GM20000 (cell line): ENCODE measurements around the gene ATP2A1.
"Not testable (repeated sequence)": the region's sequence is repeated elsewhere in the genome, so short reads cannot be mapped to it uniquely, and the experiment has no call there.

ENCODE experiments used
- DNase-seq: peaks from one replicate; pipeline ENCODE4 v3.0.0; 2012; ENCODE audit warnings: low spot score
- CTCF ChIP-seq: IDR thresholded peaks from 2 replicates; pipeline ENCODE4 v1.5.1; 2012; ENCODE audit warnings: mild to moderate bottlenecking, control low read depth; ENCODE audit errors: extremely low read depth, missing control alignments

Gene ATP2A1

DNA sequence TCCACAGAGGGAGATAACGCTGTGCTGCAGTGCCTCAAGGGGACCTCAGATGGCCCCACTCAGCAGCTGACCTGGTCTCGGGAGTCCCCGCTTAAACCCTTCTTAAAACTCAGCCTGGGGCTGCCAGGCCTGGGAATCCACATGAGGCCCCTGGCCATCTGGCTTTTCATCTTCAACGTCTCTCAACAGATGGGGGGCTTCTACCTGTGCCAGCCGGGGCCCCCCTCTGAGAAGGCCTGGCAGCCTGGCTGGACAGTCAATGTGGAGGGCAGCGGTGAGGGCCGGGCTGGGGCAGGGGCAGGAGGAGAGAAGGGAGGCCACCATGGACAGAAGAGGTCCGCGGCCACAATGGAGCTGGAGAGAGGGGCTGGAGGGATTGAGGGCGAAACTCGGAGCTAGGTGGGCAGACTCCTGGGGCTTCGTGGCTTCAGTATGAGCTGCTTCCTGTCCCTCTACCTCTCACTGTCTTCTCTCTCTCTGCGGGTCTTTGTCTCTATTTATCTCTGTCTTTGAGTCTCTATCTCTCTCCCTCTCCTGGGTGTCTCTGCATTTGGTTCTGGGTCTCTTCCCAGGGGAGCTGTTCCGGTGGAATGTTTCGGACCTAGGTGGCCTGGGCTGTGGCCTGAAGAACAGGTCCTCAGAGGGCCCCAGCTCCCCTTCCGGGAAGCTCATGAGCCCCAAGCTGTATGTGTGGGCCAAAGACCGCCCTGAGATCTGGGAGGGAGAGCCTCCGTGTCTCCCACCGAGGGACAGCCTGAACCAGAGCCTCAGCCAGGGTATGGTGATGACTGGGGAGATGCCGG lies 54.3 kb downstream of the ATP2A1 start:
- no peak for TF ChIP-seq CTCF

DNA sequence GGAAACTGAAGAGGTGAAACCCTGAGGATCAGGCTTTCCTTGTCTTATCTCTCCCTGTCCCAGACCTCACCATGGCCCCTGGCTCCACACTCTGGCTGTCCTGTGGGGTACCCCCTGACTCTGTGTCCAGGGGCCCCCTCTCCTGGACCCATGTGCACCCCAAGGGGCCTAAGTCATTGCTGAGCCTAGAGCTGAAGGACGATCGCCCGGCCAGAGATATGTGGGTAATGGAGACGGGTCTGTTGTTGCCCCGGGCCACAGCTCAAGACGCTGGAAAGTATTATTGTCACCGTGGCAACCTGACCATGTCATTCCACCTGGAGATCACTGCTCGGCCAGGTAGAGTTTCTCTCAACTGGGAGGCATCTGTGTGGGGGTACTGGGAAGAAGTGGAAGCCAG lies 54.9 kb downstream of the ATP2A1 start:
- no peak for TF ChIP-seq CTCF
- DNase-seq, result no peak

More for the DNA sequence above, 54.3 kb downstream of the ATP2A1 start:
- peak; percentile 45 for DNase-seq

DNA sequence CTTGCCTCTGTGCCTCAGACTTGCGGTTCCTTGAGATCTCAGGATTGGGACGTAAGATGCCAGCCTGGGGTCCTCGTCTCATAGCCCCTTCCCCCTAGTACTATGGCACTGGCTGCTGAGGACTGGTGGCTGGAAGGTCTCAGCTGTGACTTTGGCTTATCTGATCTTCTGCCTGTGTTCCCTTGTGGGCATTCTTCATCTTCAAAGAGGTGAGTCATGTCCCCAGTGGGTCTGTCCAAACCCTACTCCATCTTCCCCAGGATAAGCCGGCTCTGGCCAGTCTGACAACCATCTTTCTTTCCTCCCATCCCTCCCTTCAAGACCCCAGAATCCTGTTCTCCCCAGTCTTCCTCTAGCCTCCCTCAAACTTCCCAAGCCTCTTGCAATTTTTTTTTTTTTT lies 57.1 kb downstream of the ATP2A1 start:
- no peak for TF ChIP-seq CTCF
- DNase-seq, result no peak

DNA sequence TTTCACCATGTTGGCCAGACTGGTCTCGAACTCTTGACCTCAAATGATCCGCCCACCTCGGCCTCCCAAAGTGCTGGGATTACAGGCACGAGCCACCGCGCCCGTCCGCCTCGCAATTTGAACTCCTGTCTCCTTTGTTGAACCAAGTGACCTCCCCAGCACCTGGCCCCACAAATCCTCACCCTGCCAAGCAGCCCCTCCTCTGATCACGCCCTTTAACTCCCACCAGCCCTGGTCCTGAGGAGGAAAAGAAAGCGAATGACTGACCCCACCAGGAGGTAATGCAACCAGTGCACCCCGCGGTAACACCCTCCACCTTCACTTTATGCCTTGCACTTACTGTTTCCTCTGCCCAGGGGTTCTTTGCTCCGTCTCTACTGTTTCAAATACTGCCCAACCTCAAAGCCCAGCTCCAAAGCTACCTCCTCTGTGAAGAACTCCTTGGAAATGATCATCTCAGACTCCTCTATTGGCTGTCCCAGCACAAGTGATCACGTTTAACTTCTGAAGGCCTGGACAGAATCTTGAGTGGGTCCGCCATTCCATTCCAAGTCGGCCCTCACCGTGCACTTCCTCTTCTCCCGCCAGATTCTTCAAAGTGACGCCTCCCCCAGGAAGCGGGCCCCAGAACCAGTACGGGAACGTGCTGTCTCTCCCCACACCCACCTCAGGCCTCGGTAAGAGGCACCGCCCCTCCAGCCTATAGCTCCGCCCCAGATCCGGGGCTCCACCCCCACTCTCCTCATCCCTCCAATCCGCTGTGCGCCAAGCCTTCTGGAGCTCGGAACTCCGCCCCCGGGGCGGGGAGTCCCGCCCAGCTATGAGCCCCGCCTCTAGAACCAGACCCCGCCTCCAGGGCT lies 57.9 kb downstream of the ATP2A1 start:
- peak; percentile 91 for DNase-seq
- no peak for TF ChIP-seq CTCF

DNA sequence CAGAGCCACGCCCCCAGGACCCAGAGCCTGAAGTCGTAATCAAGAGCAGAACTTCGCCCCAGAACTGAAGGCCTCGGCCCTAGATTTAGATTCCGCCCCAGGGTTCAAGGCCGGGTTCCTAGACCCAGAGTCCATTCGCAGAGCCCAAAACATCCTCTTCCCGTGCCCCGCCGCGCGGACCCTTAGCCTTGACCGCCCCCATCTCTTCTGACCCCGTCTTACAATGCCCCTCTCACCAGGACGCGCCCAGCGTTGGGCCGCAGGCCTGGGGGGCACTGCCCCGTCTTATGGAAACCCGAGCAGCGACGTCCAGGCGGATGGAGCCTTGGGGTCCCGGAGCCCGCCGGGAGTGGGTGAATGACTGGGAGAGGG lies 58.5 kb downstream of the ATP2A1 start:
- no peak for DNase-seq
- no peak for TF ChIP-seq CTCF

DNA sequence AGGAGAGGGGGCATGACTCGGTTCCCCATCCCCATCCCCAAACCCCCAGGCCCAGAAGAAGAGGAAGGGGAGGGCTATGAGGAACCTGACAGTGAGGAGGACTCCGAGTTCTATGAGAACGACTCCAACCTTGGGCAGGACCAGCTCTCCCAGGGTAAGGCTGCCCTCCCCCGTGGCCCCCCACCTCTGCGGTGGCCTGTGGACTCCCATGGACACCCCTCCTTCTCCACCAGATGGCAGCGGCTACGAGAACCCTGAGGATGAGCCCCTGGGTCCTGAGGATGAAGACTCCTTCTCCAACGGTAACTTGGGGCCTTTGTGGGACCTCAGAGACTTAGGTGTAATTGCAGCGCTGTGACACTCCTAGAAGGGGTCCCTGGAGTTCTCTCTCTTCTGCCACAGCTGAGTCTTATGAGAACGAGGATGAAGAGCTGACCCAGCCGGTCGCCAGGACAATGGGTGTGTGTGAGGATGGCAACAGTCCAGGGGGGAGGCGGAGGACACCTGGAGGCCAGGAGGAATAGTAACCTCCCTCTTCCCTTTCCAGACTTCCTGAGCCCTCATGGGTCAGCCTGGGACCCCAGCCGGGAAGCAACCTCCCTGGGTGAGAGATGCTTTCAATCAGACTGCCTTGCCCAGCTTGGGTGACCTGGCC lies 59.1 kb downstream of the ATP2A1 start:
- DNase-seq, result no peak
- TF ChIP-seq CTCF, result no peak

GRCh38 chr16:28938721-28939120 lies 60.4 kb downstream of the ATP2A1 start:
- TF ChIP-seq CTCF, result no peak
- DNase-seq, result no peak

GRCh38 chr16:28939825-28940224 lies 61.5 kb downstream of the ATP2A1 start:
- not testable (repeated sequence) for DNase-seq
